WTC11 (cell line): ENCODE results near the gene MT1F. TPM values are rescaled to one million over a fixed set of nuclear protein-coding genes. Genes with fewer than 3 reads are reported as not detected.

ENCODE experiments used
- ATAC-seq: fragments of 200-7000 bp; cut with Tn5 transposase; 2 replicates; pipeline ENCODE4 v1.10.0; 2021; ENCODE audit warnings: mild to moderate bottlenecking, moderate library complexity
- CTCF ChIA-PET: fragments of 300-600 bp; sonication (Branson Sonifier 250); formaldehyde crosslinking; loops from one replicate; lab custom pipeline; 2021; ENCODE audit warnings: antibody characterized with exemption; lab: Charles Lee
- POLR2A ChIA-PET: fragments of 350-600 bp; sonication (Branson Sonifier 250); formaldehyde crosslinking; loops from one replicate; lab custom pipeline; 2021; ENCODE audit warnings: antibody characterized with exemption; lab: Charles Lee
- DNase-seq: peaks from one replicate; pipeline ENCODE4 v3.0.0; 2021; ENCODE audit warnings: low spot score
- H3K27ac Mint-ChIP-seq: 2 replicates; pipeline ENCODE4 v1.8.0; 2021; ENCODE audit warnings: mixed read lengths
- H3K27me3 Mint-ChIP-seq: 2 replicates; pipeline ENCODE4 v1.8.0; 2021; ENCODE audit warnings: low read depth, mild to moderate bottlenecking, moderate library complexity, mixed read lengths
- H3K36me3 Mint-ChIP-seq: 2 replicates; pipeline ENCODE4 v1.8.0; 2021; ENCODE audit warnings: mixed read lengths
- H3K4me1 Mint-ChIP-seq: 2 replicates; pipeline ENCODE4 v1.8.0; 2022; ENCODE audit warnings: mixed read lengths
- H3K4me3 Mint-ChIP-seq: 2 replicates; pipeline ENCODE4 v1.8.0; 2021; ENCODE audit warnings: mild to moderate bottlenecking, moderate library complexity, mixed read lengths
- H3K9me3 Mint-ChIP-seq: 2 replicates; pipeline ENCODE4 v1.8.0; 2021; ENCODE audit warnings: mixed read lengths
- FOXK1 ChIP-seq: sonication (generic); formaldehyde crosslinking; IDR thresholded peaks from 2 replicates; pipeline ENCODE4 v1.8.0; 2022; ENCODE audit warnings: mild to moderate bottlenecking, moderate library complexity, missing genetic modification reagents
- JUN ChIP-seq: sonication (generic); formaldehyde crosslinking; IDR thresholded peaks from 2 replicates; pipeline ENCODE4 v1.8.0; 2023; ENCODE audit warnings: mild to moderate bottlenecking, missing genetic modification reagents
- NFATC4 ChIP-seq: fragments of 250-450 bp; sonication (Bioruptor Pico); IDR thresholded peaks from 2 replicates; pipeline ENCODE4 v1.9.0; 2021; ENCODE audit warnings: mild to moderate bottlenecking
- NR1H2 ChIP-seq: sonication (generic); formaldehyde crosslinking; IDR thresholded peaks from 2 replicates; pipeline ENCODE4 v1.9.0; 2021; ENCODE audit warnings: mild to moderate bottlenecking, moderate library complexity, missing genetic modification reagents
- SOX15 ChIP-seq: fragments of 250-450 bp; sonication (Bioruptor Pico); IDR thresholded peaks from 2 replicates; pipeline ENCODE4 v1.9.0; 2021; ENCODE audit warnings: mild to moderate bottlenecking
- TCF7 ChIP-seq: sonication (generic); formaldehyde crosslinking; IDR thresholded peaks from 2 replicates; pipeline ENCODE4 v1.8.0; 2022; ENCODE audit warnings: mild to moderate bottlenecking, low read depth, missing genetic modification reagents, moderate library complexity
- TEAD1 ChIP-seq: sonication (generic); formaldehyde crosslinking; IDR thresholded peaks from 2 replicates; pipeline ENCODE4 v1.8.0; 2022; ENCODE audit warnings: mild to moderate bottlenecking, missing genetic modification reagents
- TEAD4 ChIP-seq: sonication (generic); formaldehyde crosslinking; IDR thresholded peaks from 2 replicates; pipeline ENCODE4 v1.8.0; 2022; ENCODE audit warnings: mild to moderate bottlenecking, missing genetic modification reagents
- USF2 ChIP-seq: sonication (generic); formaldehyde crosslinking; IDR thresholded peaks from 2 replicates; pipeline ENCODE4 v1.8.1; 2023; ENCODE audit warnings: mild to moderate bottlenecking, missing genetic modification reagents, moderate library complexity
- ZBTB43 ChIP-seq: sonication (generic); formaldehyde crosslinking; IDR thresholded peaks from 2 replicates; pipeline ENCODE4 v1.8.1; 2023; ENCODE audit warnings: mild to moderate bottlenecking, missing genetic modification reagents
- ZNF232 ChIP-seq: sonication (generic); formaldehyde crosslinking; IDR thresholded peaks from 2 replicates; pipeline ENCODE4 v1.8.0; 2022; ENCODE audit warnings: mild to moderate bottlenecking, missing genetic modification reagents
- ZNF416 ChIP-seq: fragments of 250-450 bp; sonication (Bioruptor Pico); IDR thresholded peaks from 2 replicates; pipeline ENCODE4 v1.9.0; 2021; ENCODE audit warnings: mild to moderate bottlenecking, inconsistent platforms
- total RNA-seq: library from RNA; stranded (reverse); gene quantifications from 3 replicates; pipeline ENCODE4 v1.2.3, GENCODE V29; 2021
- TF ChIP-seq, protein P1 (sequence below): sonication (generic); formaldehyde crosslinking; IDR thresholded peaks from 2 replicates; pipeline ENCODE4 v1.8.1; 2023; ENCODE audit warnings: mild to moderate bottlenecking, missing genetic modification reagents, moderate library complexity
- TF ChIP-seq, protein P2 (sequence below): sonication (generic); formaldehyde crosslinking; conservative IDR thresholded peaks from 2 replicates; pipeline ENCODE4 v1.8.1; 2023; ENCODE audit warnings: mild to moderate bottlenecking, low read depth, missing genetic modification reagents, moderate library complexity
- TF ChIP-seq, protein P3 (sequence below): sonication (generic); formaldehyde crosslinking; IDR thresholded peaks from 2 replicates; pipeline ENCODE4 v1.8.1; 2022; ENCODE audit warnings: low read depth, mild to moderate bottlenecking, moderate library complexity, missing genetic modification reagents, borderline replicate concordance
- TF ChIP-seq, protein P4 (sequence below): sonication (generic); formaldehyde crosslinking; IDR thresholded peaks from 2 replicates; pipeline ENCODE4 v1.8.0; 2022; ENCODE audit warnings: mild to moderate bottlenecking, missing genetic modification reagents
- TF ChIP-seq, protein P5 (sequence below): fragments of 250-450 bp; sonication (Bioruptor Pico); IDR thresholded peaks from 2 replicates; pipeline ENCODE4 v1.9.0; 2021; ENCODE audit warnings: moderate library complexity, mild to moderate bottlenecking, inconsistent platforms, borderline replicate concordance
- TF ChIP-seq, protein P6 (sequence below): sonication (generic); formaldehyde crosslinking; IDR thresholded peaks from 2 replicates; pipeline ENCODE4 v1.8.0; 2023; ENCODE audit warnings: mild to moderate bottlenecking, missing genetic modification reagents
- TF ChIP-seq, protein P7 (sequence below): fragments of 250-450 bp; sonication (Bioruptor Pico); IDR thresholded peaks from 2 replicates; pipeline ENCODE4 v1.9.0; 2021; ENCODE audit warnings: mild to moderate bottlenecking

MT1F gene
- total RNA-seq, 1 experiment from 2014 or later = 58.2 TPM

DNA sequence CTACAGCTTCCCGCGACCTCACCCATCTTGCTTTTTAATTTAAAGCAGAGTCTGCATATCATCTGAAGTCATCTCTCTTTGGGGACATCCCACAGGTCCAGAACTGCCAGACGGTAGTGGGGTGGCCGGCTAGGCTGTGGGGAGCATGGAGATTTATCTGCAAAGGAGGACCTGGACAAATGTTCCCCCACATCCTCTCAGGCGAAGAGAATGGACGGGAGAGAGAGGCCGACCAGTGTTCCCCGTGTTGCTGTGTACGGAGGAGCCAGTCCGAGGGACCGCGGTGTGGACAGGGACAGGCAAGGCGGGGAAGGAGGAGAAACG, 26.0 kb upstream of the MT1F start:
- POLR2A ChIA-PET = interaction anchor here (0.5 kb wide), 1 partner anchor 16 kb away, joined by 3 read pairs; no protein-coding TSS in a partner anchor
- CTCF ChIA-PET = interaction anchor here (1.0 kb wide), 2 partner anchors 14 to 31 kb away, joined by 3 read pairs; no protein-coding TSS in a partner anchor
- H3K36me3 Mint-ChIP-seq = peaks cover 6% of the 10 kb centered on the region; the same call in 1 of the 2 replicates
- DNase-seq = no peak
- H3K4me1 Mint-ChIP-seq = peaks cover 31% of the 10 kb centered on the region
- H3K4me3 Mint-ChIP-seq = peak overlapping the region; percentile 72
- peaks cover 100% of the 10 kb centered on the region for H3K27me3 Mint-ChIP-seq
- H3K9me3 Mint-ChIP-seq = no peaks in the 10 kb centered on the region
- TF ChIP-seq ZNF232 = no peak
- TF ChIP-seq, protein P1, sequence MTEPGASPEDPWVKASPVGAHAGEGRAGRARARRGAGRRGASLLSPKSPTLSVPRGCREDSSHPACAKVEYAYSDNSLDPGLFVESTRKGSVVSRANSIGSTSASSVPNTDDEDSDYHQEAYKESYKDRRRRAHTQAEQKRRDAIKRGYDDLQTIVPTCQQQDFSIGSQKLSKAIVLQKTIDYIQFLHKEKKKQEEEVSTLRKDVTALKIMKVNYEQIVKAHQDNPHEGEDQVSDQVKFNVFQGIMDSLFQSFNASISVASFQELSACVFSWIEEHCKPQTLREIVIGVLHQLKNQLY (CRISPR knock-in tag) = no peak
- TF ChIP-seq, protein P2, sequence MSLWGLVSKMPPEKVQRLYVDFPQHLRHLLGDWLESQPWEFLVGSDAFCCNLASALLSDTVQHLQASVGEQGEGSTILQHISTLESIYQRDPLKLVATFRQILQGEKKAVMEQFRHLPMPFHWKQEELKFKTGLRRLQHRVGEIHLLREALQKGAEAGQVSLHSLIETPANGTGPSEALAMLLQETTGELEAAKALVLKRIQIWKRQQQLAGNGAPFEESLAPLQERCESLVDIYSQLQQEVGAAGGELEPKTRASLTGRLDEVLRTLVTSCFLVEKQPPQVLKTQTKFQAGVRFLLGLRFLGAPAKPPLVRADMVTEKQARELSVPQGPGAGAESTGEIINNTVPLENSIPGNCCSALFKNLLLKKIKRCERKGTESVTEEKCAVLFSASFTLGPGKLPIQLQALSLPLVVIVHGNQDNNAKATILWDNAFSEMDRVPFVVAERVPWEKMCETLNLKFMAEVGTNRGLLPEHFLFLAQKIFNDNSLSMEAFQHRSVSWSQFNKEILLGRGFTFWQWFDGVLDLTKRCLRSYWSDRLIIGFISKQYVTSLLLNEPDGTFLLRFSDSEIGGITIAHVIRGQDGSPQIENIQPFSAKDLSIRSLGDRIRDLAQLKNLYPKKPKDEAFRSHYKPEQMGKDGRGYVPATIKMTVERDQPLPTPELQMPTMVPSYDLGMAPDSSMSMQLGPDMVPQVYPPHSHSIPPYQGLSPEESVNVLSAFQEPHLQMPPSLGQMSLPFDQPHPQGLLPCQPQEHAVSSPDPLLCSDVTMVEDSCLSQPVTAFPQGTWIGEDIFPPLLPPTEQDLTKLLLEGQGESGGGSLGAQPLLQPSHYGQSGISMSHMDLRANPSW (CRISPR knock-in tag) = no peak
- TF ChIP-seq, protein P3, sequence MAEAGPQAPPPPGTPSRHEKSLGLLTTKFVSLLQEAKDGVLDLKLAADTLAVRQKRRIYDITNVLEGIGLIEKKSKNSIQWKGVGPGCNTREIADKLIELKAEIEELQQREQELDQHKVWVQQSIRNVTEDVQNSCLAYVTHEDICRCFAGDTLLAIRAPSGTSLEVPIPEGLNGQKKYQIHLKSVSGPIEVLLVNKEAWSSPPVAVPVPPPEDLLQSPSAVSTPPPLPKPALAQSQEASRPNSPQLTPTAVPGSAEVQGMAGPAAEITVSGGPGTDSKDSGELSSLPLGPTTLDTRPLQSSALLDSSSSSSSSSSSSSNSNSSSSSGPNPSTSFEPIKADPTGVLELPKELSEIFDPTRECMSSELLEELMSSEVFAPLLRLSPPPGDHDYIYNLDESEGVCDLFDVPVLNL (CRISPR knock-in tag) = no peak
- TF ChIP-seq, protein P4, sequence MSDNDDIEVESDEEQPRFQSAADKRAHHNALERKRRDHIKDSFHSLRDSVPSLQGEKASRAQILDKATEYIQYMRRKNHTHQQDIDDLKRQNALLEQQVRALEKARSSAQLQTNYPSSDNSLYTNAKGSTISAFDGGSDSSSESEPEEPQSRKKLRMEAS = no peak
- TF ChIP-seq, protein P5, sequence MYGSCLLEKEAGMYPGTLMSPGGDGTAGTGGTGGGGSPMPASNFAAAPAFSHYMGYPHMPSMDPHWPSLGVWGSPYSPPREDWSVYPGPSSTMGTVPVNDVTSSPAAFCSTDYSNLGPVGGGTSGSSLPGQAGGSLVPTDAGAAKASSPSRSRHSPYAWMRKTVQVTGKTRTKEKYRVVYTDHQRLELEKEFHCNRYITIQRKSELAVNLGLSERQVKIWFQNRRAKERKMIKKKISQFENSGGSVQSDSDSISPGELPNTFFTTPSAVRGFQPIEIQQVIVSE = no peak
- no peak for TF ChIP-seq FOXK1 (CRISPR knock-in tag)
- TF ChIP-seq ZBTB43 (CRISPR knock-in tag) = no peak
- TF ChIP-seq JUN (CRISPR knock-in tag) = no peak
- TF ChIP-seq TCF7 = no peak
- TF ChIP-seq, all 79 proteins: peak for 0
- ATAC-seq = no peak
- H3K27ac Mint-ChIP-seq = no peak overlapping the region

- H3K27ac Mint-ChIP-seq = no peak within 1 kb of the TSS
- ChIA-PET CTCF (interaction anchor here (1.0 kb wide), 1 partner anchor 15 kb away, joined by 3 read pairs; no protein-coding TSS in a partner anchor), POLR2A (interaction anchor here (0.5 to 0.6 kb wide), 2 partner anchors 16 to 24 kb away, joined by 3 to 4 read pairs; partner anchors contain the start of gene MT2A)
- peak; percentile 63 for DNase-seq
- ATAC-seq = peak; percentile 61
- peaks cover 26% of the 10 kb centered on the region for H3K4me1 Mint-ChIP-seq
- H3K27me3 Mint-ChIP-seq = peaks cover 100% of the 10 kb centered on the region
- TF ChIP-seq, protein P4 = 0 out of 2 replicates have a peak, but pooled peaks have one; percentile 23
- TF ChIP-seq SOX15 (CRISPR knock-in tag) = no peak
- TF ChIP-seq TEAD1 (CRISPR knock-in tag) = no peak
- no peak for TF ChIP-seq USF2 (CRISPR knock-in tag)
- no peak for TF ChIP-seq TEAD4 (CRISPR knock-in tag)
- TF ChIP-seq, protein P6, sequence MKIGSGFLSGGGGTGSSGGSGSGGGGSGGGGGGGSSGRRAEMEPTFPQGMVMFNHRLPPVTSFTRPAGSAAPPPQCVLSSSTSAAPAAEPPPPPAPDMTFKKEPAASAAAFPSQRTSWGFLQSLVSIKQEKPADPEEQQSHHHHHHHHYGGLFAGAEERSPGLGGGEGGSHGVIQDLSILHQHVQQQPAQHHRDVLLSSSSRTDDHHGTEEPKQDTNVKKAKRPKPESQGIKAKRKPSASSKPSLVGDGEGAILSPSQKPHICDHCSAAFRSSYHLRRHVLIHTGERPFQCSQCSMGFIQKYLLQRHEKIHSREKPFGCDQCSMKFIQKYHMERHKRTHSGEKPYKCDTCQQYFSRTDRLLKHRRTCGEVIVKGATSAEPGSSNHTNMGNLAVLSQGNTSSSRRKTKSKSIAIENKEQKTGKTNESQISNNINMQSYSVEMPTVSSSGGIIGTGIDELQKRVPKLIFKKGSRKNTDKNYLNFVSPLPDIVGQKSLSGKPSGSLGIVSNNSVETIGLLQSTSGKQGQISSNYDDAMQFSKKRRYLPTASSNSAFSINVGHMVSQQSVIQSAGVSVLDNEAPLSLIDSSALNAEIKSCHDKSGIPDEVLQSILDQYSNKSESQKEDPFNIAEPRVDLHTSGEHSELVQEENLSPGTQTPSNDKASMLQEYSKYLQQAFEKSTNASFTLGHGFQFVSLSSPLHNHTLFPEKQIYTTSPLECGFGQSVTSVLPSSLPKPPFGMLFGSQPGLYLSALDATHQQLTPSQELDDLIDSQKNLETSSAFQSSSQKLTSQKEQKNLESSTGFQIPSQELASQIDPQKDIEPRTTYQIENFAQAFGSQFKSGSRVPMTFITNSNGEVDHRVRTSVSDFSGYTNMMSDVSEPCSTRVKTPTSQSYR (CRISPR knock-in tag) = no peak
- TF ChIP-seq, protein P7, sequence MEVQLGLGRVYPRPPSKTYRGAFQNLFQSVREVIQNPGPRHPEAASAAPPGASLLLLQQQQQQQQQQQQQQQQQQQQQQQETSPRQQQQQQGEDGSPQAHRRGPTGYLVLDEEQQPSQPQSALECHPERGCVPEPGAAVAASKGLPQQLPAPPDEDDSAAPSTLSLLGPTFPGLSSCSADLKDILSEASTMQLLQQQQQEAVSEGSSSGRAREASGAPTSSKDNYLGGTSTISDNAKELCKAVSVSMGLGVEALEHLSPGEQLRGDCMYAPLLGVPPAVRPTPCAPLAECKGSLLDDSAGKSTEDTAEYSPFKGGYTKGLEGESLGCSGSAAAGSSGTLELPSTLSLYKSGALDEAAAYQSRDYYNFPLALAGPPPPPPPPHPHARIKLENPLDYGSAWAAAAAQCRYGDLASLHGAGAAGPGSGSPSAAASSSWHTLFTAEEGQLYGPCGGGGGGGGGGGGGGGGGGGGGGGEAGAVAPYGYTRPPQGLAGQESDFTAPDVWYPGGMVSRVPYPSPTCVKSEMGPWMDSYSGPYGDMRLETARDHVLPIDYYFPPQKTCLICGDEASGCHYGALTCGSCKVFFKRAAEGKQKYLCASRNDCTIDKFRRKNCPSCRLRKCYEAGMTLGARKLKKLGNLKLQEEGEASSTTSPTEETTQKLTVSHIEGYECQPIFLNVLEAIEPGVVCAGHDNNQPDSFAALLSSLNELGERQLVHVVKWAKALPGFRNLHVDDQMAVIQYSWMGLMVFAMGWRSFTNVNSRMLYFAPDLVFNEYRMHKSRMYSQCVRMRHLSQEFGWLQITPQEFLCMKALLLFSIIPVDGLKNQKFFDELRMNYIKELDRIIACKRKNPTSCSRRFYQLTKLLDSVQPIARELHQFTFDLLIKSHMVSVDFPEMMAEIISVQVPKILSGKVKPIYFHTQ (CRISPR knock-in tag) = no peak
- TF ChIP-seq ZNF416 (CRISPR knock-in tag) = peak; percentile 86; the same call in 1 of the 2 replicates
- no peak for TF ChIP-seq NFATC4 (CRISPR knock-in tag)
- no peak for TF ChIP-seq NR1H2 (CRISPR knock-in tag)
- H3K9me3 Mint-ChIP-seq = no peaks in the 10 kb centered on the region
- H3K36me3 Mint-ChIP-seq = peaks cover 6% of the 10 kb centered on the region; the same call in 1 of the 2 replicates
- peak within 1 kb of the TSS; percentile 72 for H3K4me3 Mint-ChIP-seq
Observed at GRCh38 chr16:56632156-56632847, 25.5 kb upstream of the MT1F start, which contains the start of gene MT1M. Gene MT1M (plus strand): TSS chr16:56632659. CDS start chr16:56632732, 73 bp downstream.
